Heart right ventricle (tissue), 16 donors: ENCODE measurements around the gene PIGT. TPM values are rescaled to one million over a fixed set of nuclear protein-coding genes. Genes with fewer than 3 reads are reported as not detected.

Source experiments
- ATAC-seq, 8 donors: fragments of 200-7000 bp; cut with Tn5 transposase; one replicate each; pipeline ENCODE4 v1.9.1; 2020; ENCODE audit warnings: mild to moderate bottlenecking in 8 of 8, moderate library complexity in 8 of 8, moderate number of reproducible peaks in 1 of 8
- DNase-seq, 2 donors: peaks; one replicate each; pipeline ENCODE4 v3.0.0-alpha.2; 2020
- H3K27ac ChIP-seq, 10 donors: fragments of 200-600 bp; sonication (generic) in 2 of 10; one replicate each; pipeline versions ENCODE4 v1.5.0 to v1.8.0; 2020 to 2022; ENCODE audit warnings: mild to moderate bottlenecking in 3 of 10
- H3K27me3 ChIP-seq, 7 donors: fragments of 200-600 bp; one replicate each; pipeline ENCODE4 v1.8.0; 2021 to 2022; ENCODE audit warnings: mild to moderate bottlenecking in 2 of 7
- H3K36me3 ChIP-seq, 9 donors: fragments of 200-600 bp; sonication (generic) in 1 of 9; one replicate each; pipeline versions ENCODE4 v1.5.0 to v1.8.0; 2020 to 2022; ENCODE audit warnings: mild to moderate bottlenecking in 2 of 9
- H3K4me1 ChIP-seq, 9 donors: fragments of 200-600 bp; sonication (generic) in 1 of 9; one replicate each; pipeline versions ENCODE4 v1.5.0 to v1.8.0; 2020 to 2022; ENCODE audit warnings: mild to moderate bottlenecking in 4 of 9
- H3K4me3 ChIP-seq, 10 donors: fragments of 200-600 bp; sonication (generic) in 2 of 10; one replicate each; pipeline versions ENCODE4 v1.5.0 to v1.8.0; 2020 to 2022; ENCODE audit warnings: mild to moderate bottlenecking in 7 of 10, moderate library complexity in 2 of 10
- H3K9me3 ChIP-seq, 11 donors: fragments of 200-600 bp in 10 of 11; sonication (generic) in 2 of 11; one replicate each; pipeline versions ENCODE4 v1.5.0 to v1.8.0; 2013 to 2022; ENCODE audit warnings: mild to moderate bottlenecking in 2 of 11, control low read depth in 1 of 11, moderate library complexity in 1 of 11
- CTCF ChIP-seq, 9 donors: fragments of 200-600 bp; sonication (generic) in 2 of 9; IDR thresholded peaks; one replicate each; pipeline versions ENCODE4 v1.5.0 to v1.8.0; 2021 to 2022; ENCODE audit warnings: antibody characterized with exemption in 9 of 9, mild to moderate bottlenecking in 5 of 9, moderate library complexity in 1 of 9
- WGBS, 2 donors: extraction: QIAGEN DNeasy Blood & Tissue Kit; methylation state at CpG; one replicate each; pipeline ENCODE4 v1.1.7; 2013; ENCODE audit warnings: inconsistent platforms in 1 of 2; 5-methylcytosine and 5-hydroxymethylcytosine counted together
- intact Hi-C, 10 donors: fragments of 100-400 bp; cut with DNase I; formaldehyde crosslinking; loops; one replicate each; pipeline versions ENCODE4 v1.11.1 to v1.14.2; 2022
- long read RNA-seq, 3 donors: library from polyadenylated mRNA; unstranded; transcript quantifications; one replicate each; pipeline ENCODE4 v2.0.0, GENCODE V29; 2020 to 2021
- polyA plus RNA-seq, 2 donors: library from polyadenylated mRNA; stranded (reverse); fragments of 200-250 nt; gene quantifications; one replicate each; pipeline ENCODE4 v1.2.3, GENCODE V29; 2013
- total RNA-seq, 10 donors: library from RNA; stranded (reverse); fragmentation: NEBNext Ultra II Directional in 3 of 10; extraction: Animal tissue kit (Norgen Biotek cat#: 25700) in 3 of 10; gene quantifications; one replicate each; pipeline versions ENCODE4 v1.2.1 to v1.2.4, GENCODE V29; 2021 to 2023
- donor health status: Arrhythmogenic right ventricular cardiomyopathy.
- donor health status: ischemic (EF 13 %, LVEDD 7.1; RV severe dilation, severe dysfunction).
- donor health status: healthy with polysubstance abuse.
- donor health status: DM: no; HTN: yes; CAD: no.
- donor health status: DM: no; HTN: no; CAD: no.
- donor health status: ischemic (EF 25% LVEDD 6.9; RV normal size, moderate dysfunction).
- donor health status: ischemic (EF 25% LVEDD 5.7; RV mildly dilated, moderate dysfunction).
- donor health status: healthy.
- donor health status: DM: yes; HTN: yes; CAD: no.
- donor health status: Ischemic cardiomyopathy.
- donor health status: ischemic (EF 35%, LVEDD 5.7; RV mildly dilated, moderate dysfunction).
- donor health status: nonischemic (EF 11% LVEDD 7.7; RV severe dilation, severe dysfunction).
- donor health status: DM: yes; HTN: yes; CAD: no.
- donor health status: PGD.
- donor health status: ischemic (EF 29% LVEDD 5.4; RV normal size, mild dysfunction).
- donor health status: nonischemic (EF 23%, LVEDD 6.1; RV moderate dilation, normal function).

Gene PIGT
- total RNA-seq (100 to 1,000 TPM; 130 to 221 (median 144) TPM), polyA plus RNA-seq (100 to 1,000 TPM in 1 of 2 donors, 10 to 100 TPM in 1; 72.9 to 155 TPM)
- long read RNA-seq, donor 1, transcript PIGT-202 (12 exons, 2,245 nt), result major isoform, 58 of 114 reads
- long read RNA-seq, donor 1, partial matches to known transcripts, result 48 of 114 reads
- long read RNA-seq, donor 1, other reads (novel, unspliced or antisense), result 1 of 114 reads
- long read RNA-seq, donor 2, transcript PIGT-203 (11 exons, 1,971 nt), result minor isoform, 8 of 135 reads
- long read RNA-seq, donor 2, transcript PIGT-202 (12 exons, 2,245 nt), result major isoform, 71 of 135 reads
- long read RNA-seq, donor 2, partial matches to known transcripts, result 48 of 135 reads
- long read RNA-seq, donor 2, other reads (novel, unspliced or antisense), result 2 of 135 reads
- long read RNA-seq, donor 3, transcript PIGT-202 (12 exons, 2,245 nt), result major isoform, 102 of 140 reads
- long read RNA-seq, donor 3, partial matches to known transcripts, result 26 of 140 reads
- long read RNA-seq, donor 3, other reads (novel, unspliced or antisense), result 3 of 140 reads

- no peaks in the 10 kb centered on the region for H3K27me3 ChIP-seq
- TF ChIP-seq CTCF (IDR thresholded peaks at IDR 0.05), result no peak
- H3K4me3 ChIP-seq, result peak within 1 kb of the TSS; percentile 60 to 98 (median 91)
- WGBS, 2 donors, result 0% methylated on average over 52 of the region's 52 CpGs
- peak within 1 kb of the TSS; percentile 55 to 92 (median 83) for H3K27ac ChIP-seq
- peaks cover 0 to 55% (median 20%) of the 10 kb centered on the region in 9 donors for H3K36me3 ChIP-seq
- intact Hi-C loops, result loop anchor here in 2 of 10 donors (5.0 kb wide), 2 partner anchors 44 to 54 kb away; partner anchors contain the start of gene SYS1 (in 1 of the 2)
- no peaks in the 10 kb centered on the region for H3K9me3 ChIP-seq
- ATAC-seq (peak; percentile 63 to 93 (median 84)), DNase-seq (peak; percentile 84 to 89)
- H3K4me1 ChIP-seq, result peaks cover 0 to 65% (median 46%) of the 10 kb centered on the region in 9 donors
These were observed at the start of gene PIGT for GRCh38 chr20:45415822-45416637. Gene PIGT (plus strand): TSS chr20:45416141. CDS start chr20:45416157, 16 bp downstream.

GRCh38 chr20:45366192-45366591, 49.7 kb upstream of the PIGT start:
- ATAC-seq (no peak), DNase-seq (no peak)
- Histone ChIP-seq H3K27ac (no peak overlapping the region), H3K4me3 (no peak overlapping the region), H3K4me1 (peaks cover 2 to 61% (median 19%) of the 10 kb centered on the region in 9 donors), H3K9me3 (no peaks in the 10 kb centered on the region), H3K36me3 (peaks cover 0 to 47% (median 18%) of the 10 kb centered on the region in 9 donors), H3K27me3 (no peaks in the 10 kb centered on the region)
- intact Hi-C loops, result loop anchor here in 1 of 10 donors (5.0 kb wide), 1 partner anchor 39 kb away; no protein-coding TSS in a partner anchor
- no peak for TF ChIP-seq CTCF (IDR thresholded peaks at IDR 0.05)
- 86 to 91% methylated on average over 1 of the region's 1 CpG for WGBS, 2 donors

GRCh38 chr20:45366631-45367030, 49.3 kb upstream of the PIGT start:
- TF ChIP-seq CTCF (IDR thresholded peaks at IDR 0.05), result no peak
- DNase-seq (no peak), ATAC-seq (no peak)
- peaks cover 0 to 50% (median 18%) of the 10 kb centered on the region in 9 donors for H3K36me3 ChIP-seq
- intact Hi-C loops, result loop anchor here in 1 of 10 donors (5.0 kb wide), 1 partner anchor 39 kb away; no protein-coding TSS in a partner anchor
- H3K9me3 ChIP-seq, result no peaks in the 10 kb centered on the region
- 80 to 88% methylated on average over 11 of the region's 11 CpGs for WGBS, 2 donors
- H3K4me3 ChIP-seq, result no peak overlapping the region
- H3K27ac ChIP-seq, result no peak overlapping the region
- H3K27me3 ChIP-seq, result no peaks in the 10 kb centered on the region
- H3K4me1 ChIP-seq, result peaks cover 2 to 57% (median 19%) of the 10 kb centered on the region in 9 donors

- H3K4me3 ChIP-seq, result no peak overlapping the region
- H3K27me3 ChIP-seq, result no peaks in the 10 kb centered on the region
- H3K4me1 ChIP-seq, result peaks cover 2 to 52% (median 19%) of the 10 kb centered on the region in 9 donors
- no peaks in the 10 kb centered on the region for H3K9me3 ChIP-seq
- intact Hi-C loops, result loop anchor here in 1 of 10 donors (5.0 kb wide), 1 partner anchor 40 kb away; no protein-coding TSS in a partner anchor
- no peak for DNase-seq
- H3K27ac ChIP-seq, result no peak overlapping the region
- TF ChIP-seq CTCF (IDR thresholded peaks at IDR 0.05), result no peak
- no peak for ATAC-seq
- H3K36me3 ChIP-seq, result peaks cover 0 to 51% (median 18%) of the 10 kb centered on the region in 9 donors
These were observed 48.8 kb upstream of the PIGT start for GRCh38 chr20:45367126-45367525.
